Hepatic stellate cell (primary cell): ENCODE results near the gene BAIAP3.

Experiments
- DNase-seq: peaks from one replicate; pipeline ENCODE4 v3.0.0; 2011; ENCODE audit warnings: low spot score

BAIAP3 gene

GRCh38 chr16:1394367-1394951, 61.0 kb downstream of the BAIAP3 start:
- DNase-seq = no peak

GRCh38 chr16:1395444-1396031, 62.1 kb downstream of the BAIAP3 start:
- DNase-seq = no peak

GRCh38 chr16:1397779-1398178, 64.3 kb downstream of the BAIAP3 start:
- DNase-seq = no peak

- no peak for DNase-seq
Measured at GRCh38 chr16:1398351-1398750, 64.9 kb downstream of the BAIAP3 start.
